ENCODE measurements around the gene UBE2V1.

GRCh38 chr20:50133474-50134217 lies 20.7 kb upstream of the UBE2V1 start:
- TF ChIP-seq CTCF (conservative IDR thresholded peaks at IDR 0.05; ENCODE audit: low read depth, low read length) (peak; percentile 16; the same call in 1 of the 2 replicates), EZH2 (IDR thresholded peaks at IDR 0.05; ENCODE audit: borderline replicate concordance, low read depth, low read length, poor library complexity, severe bottlenecking) (no peak)
